Astrocyte (in vitro differentiated cells and primary cell): Measurements from ENCODE around the gene ONECUT3.

ENCODE experiments used
- CTCF ChIP-seq: IDR thresholded peaks from 2 replicates; pipeline ENCODE4 v1.5.1; 2011; ENCODE audit warnings: low read depth, mild to moderate bottlenecking, inconsistent platforms, low read length, moderate library complexity; ENCODE audit not compliant: insufficient read depth
- EZH2 ChIP-seq: IDR thresholded peaks from 2 replicates; pipeline ENCODE4 v1.6.1; 2012; ENCODE audit warnings: mild to moderate bottlenecking, low read length, inconsistent platforms; ENCODE audit not compliant: insufficient read depth

GRCh38 chr19:1764729-1765128, 11.4 kb downstream of the ONECUT3 start:
- TF ChIP-seq CTCF (no peak), EZH2 (no peak)
